Measurements from ENCODE around the gene XYLT1.

XYLT1 gene

DNA sequence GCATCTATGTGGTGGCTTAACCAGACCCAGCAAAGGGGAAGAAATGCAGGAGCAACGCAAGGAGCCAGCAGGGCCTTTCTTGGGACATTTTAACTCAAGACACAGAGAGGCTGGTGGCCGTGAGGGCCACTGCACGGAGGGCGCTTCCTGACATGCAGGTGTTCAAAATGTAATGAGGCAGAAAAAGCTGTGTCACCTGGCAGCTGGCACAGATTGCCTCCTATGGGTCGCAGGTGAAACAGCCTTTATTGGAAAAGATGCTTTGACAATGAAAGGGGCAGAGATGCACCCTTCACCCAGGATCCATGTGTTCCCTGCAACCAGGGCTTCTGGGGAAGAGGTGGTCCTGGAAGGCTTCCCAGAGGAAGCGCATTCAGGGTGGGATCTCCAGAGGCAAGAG lies 219.3 kb downstream of the XYLT1 start (continued):
- TF ChIP-seq, protein P1, sequence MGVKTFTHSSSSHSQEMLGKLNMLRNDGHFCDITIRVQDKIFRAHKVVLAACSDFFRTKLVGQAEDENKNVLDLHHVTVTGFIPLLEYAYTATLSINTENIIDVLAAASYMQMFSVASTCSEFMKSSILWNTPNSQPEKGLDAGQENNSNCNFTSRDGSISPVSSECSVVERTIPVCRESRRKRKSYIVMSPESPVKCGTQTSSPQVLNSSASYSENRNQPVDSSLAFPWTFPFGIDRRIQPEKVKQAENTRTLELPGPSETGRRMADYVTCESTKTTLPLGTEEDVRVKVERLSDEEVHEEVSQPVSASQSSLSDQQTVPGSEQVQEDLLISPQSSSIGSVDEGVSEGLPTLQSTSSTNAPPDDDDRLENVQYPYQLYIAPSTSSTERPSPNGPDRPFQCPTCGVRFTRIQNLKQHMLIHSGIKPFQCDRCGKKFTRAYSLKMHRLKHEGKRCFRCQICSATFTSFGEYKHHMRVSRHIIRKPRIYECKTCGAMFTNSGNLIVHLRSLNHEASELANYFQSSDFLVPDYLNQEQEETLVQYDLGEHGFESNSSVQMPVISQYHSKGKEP (tag by site-specific recombination; IDR thresholded peaks at IDR 0.05) = no peak
- TF ChIP-seq FEZF1 (tag by site-specific recombination; IDR thresholded peaks at IDR 0.05) (no peak), GLIS2 (tag by site-specific recombination; IDR thresholded peaks at IDR 0.05) (no peak), ZNF24 (tag by site-specific recombination; IDR thresholded peaks at IDR 0.05) (no peak), ZNF548 (tag by site-specific recombination; IDR thresholded peaks at IDR 0.05) (no peak), WT1 (tag by site-specific recombination; IDR thresholded peaks at IDR 0.05) (no peak)
- TF ChIP-seq, protein P2, sequence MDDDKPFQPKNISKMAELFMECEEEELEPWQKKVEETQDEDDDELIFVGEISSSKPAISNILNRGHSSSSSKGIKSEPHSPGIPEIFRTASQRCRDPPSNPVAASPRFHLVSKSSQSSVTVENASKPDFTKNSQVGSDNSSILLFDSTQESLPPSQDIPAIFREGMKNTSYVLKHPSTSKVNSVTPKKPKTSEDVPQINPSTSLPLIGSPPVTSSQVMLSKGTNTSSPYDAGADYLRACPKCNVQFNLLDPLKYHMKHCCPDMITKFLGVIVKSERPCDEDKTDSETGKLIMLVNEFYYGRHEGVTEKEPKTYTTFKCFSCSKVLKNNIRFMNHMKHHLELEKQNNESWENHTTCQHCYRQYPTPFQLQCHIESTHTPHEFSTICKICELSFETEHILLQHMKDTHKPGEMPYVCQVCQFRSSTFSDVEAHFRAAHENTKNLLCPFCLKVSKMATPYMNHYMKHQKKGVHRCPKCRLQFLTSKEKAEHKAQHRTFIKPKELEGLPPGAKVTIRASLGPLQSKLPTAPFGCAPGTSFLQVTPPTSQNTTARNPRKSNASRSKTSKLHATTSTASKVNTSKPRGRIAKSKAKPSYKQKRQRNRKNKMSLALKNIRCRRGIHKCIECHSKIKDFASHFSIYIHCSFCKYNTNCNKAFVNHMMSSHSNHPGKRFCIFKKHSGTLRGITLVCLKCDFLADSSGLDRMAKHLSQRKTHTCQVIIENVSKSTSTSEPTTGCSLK (tag by site-specific recombination; IDR thresholded peaks at IDR 0.05) = no peak

- no peak overlapping the region for H3K4me3 ChIP-seq (ENCODE audit: low read depth, low read length)
- no peaks in the 10 kb centered on the region for H3K4me1 ChIP-seq (ENCODE audit: control insufficient read depth, insufficient read depth, low read length)
- no peaks in the 10 kb centered on the region for H3K36me3 ChIP-seq (ENCODE audit: control insufficient read depth in 2 of 2, insufficient read depth in 1 of 2, low read length in 2 of 2)
- POLR2A ChIA-PET = no interaction called here
- TF ChIP-seq ZNF76 (tag by site-specific recombination; IDR thresholded peaks at IDR 0.05; ENCODE audit: borderline replicate concordance, low read depth) (no peak), ZNF324 (tag by site-specific recombination; IDR thresholded peaks at IDR 0.05) (no peak), SETDB1 (IDR thresholded peaks at IDR 0.05; ENCODE audit: insufficient read length, low read length) (no peak), ZBTB17 (tag by site-specific recombination; IDR thresholded peaks at IDR 0.05) (no peak), ZNF596 (tag by site-specific recombination; IDR thresholded peaks at IDR 0.05) (no peak), ZNF571 (tag by site-specific recombination; IDR thresholded peaks at IDR 0.05) (no peak), GFI1B (tag by site-specific recombination; IDR thresholded peaks at IDR 0.05) (no peak)
- no peaks in the 10 kb centered on the region for H3K9me3 ChIP-seq (ENCODE audit: control insufficient read depth, insufficient read depth, low read depth, low read length)
- H3K27ac ChIP-seq (ENCODE audit: extremely low read depth, low read depth, low read length) = no peak overlapping the region
- CTCF ChIA-PET = interaction anchor here (0.5 kb wide), 1 partner anchor 356 kb away, joined by 3 read pairs; no protein-coding TSS in a partner anchor
Observed at GRCh38 chr16:17246974-17247732, 223.6 kb downstream of the XYLT1 start.

GRCh38 chr16:17246268-17246885 lies 224.4 kb downstream of the XYLT1 start:
- Histone ChIP-seq H3K4me1 (ENCODE audit: control insufficient read depth, insufficient read depth, low read length) (no peaks in the 10 kb centered on the region), H3K27ac (ENCODE audit: extremely low read depth, low read depth, low read length) (no peak overlapping the region), H3K36me3 (ENCODE audit: control insufficient read depth in 2 of 2, insufficient read depth in 1 of 2, low read length in 2 of 2) (no peaks in the 10 kb centered on the region), H3K9me3 (ENCODE audit: control insufficient read depth, insufficient read depth, low read depth, low read length) (no peaks in the 10 kb centered on the region), H3K4me3 (ENCODE audit: low read depth, low read length) (no peak overlapping the region)
- POLR2A ChIA-PET = no interaction called here
- CTCF ChIA-PET = no interaction called here
- TF ChIP-seq PRDM4 (tag by site-specific recombination; IDR thresholded peaks at IDR 0.05) = no peak
- TF ChIP-seq, protein P3, sequence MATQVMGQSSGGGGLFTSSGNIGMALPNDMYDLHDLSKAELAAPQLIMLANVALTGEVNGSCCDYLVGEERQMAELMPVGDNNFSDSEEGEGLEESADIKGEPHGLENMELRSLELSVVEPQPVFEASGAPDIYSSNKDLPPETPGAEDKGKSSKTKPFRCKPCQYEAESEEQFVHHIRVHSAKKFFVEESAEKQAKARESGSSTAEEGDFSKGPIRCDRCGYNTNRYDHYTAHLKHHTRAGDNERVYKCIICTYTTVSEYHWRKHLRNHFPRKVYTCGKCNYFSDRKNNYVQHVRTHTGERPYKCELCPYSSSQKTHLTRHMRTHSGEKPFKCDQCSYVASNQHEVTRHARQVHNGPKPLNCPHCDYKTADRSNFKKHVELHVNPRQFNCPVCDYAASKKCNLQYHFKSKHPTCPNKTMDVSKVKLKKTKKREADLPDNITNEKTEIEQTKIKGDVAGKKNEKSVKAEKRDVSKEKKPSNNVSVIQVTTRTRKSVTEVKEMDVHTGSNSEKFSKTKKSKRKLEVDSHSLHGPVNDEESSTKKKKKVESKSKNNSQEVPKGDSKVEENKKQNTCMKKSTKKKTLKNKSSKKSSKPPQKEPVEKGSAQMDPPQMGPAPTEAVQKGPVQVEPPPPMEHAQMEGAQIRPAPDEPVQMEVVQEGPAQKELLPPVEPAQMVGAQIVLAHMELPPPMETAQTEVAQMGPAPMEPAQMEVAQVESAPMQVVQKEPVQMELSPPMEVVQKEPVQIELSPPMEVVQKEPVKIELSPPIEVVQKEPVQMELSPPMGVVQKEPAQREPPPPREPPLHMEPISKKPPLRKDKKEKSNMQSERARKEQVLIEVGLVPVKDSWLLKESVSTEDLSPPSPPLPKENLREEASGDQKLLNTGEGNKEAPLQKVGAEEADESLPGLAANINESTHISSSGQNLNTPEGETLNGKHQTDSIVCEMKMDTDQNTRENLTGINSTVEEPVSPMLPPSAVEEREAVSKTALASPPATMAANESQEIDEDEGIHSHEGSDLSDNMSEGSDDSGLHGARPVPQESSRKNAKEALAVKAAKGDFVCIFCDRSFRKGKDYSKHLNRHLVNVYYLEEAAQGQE (tag by site-specific recombination; IDR thresholded peaks at IDR 0.05) = no peak
- no peak for TF ChIP-seq ZBTB11 (tag by site-specific recombination; conservative IDR thresholded peaks at IDR 0.05; ENCODE audit: low read depth)
- no peak for TF ChIP-seq ZNF354C (tag by site-specific recombination; IDR thresholded peaks at IDR 0.05; ENCODE audit: borderline replicate concordance, low read depth)
- TF ChIP-seq ZNF585B (tag by site-specific recombination; IDR thresholded peaks at IDR 0.05) = no peak

All from HEK293 (cell line).